Measurements from ENCODE around the gene DSTN.

Gene DSTN

DNA sequence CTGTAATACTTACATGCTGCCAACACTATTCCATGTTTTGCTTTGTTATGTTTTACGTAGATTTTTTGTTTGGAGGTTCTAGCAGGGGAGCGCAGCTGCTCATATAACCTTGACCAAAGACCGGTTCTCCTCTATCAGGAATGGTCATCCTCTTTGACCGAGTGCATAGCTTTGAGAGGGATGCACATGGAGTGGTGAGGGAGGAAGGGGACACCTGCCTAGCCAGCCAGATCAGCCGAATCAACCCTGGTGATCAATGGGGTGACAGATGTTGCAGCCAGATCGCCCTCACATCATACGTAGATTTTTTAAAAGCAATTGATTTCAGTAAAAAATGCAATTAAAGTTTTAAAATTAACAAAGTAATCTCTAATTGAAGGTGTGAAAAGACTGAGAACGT, 6.3 kb downstream of the DSTN start:
- in situ Hi-C loops (cut with MboI; ENCODE audit: low sequenced_read_pairs), result no loop called here

DNA sequence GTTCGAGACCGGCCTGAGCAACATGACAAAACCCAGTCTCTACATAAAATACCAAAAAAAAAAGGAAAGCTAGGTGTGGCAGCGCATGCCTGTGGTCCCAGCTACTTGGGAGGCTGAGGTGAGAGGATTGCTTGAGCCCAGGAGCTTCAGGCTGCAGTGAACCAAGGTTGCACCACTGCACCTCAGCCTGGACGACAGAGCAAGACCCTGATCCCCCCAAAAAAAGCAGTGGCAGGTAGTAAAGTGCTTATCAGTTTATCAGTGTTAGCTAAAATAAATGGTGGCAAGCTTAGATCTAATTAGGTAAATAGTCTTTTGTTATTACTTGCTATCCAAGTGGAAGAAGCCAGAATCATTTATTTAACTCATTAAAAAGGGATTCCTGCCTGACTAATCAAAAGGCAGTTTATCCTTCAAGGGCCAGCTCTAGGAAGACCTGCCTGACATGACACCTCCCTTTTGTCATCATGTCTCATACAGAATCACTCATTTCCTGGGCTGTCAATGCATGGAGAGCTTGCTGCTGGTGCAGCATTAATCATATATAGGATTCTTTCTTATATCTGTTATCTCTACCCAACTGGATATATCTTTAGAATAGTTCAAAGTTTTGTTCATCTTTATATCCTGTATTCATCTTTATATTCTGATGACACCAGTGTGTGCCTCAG, 9.6 kb downstream of the DSTN start:
- in situ Hi-C loops (cut with MboI; ENCODE audit: low sequenced_read_pairs), result no loop called here

- in situ Hi-C loops (cut with MboI; ENCODE audit: low sequenced_read_pairs), result no loop called here
These were observed 11.0 kb downstream of the DSTN start for GRCh38 chr20:17580895-17581294.

DNA sequence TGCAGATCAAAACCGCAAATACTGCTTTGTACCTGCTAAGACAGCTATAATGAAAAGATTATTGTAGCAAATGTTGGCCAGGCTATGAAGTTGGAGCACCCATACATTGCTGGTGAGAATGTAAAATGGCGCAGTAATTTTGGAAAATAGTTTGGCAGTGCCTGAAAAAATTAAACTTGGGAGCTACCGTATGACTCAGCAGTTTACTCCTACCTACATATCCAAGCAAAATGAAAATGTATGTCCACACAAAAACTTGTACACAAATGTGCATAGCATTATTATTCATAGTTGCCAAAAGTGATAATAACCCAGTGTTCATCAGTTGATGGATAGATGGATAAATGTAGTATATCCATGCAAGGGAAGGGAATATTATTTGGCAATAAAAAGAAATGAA, 13.3 kb downstream of the DSTN start:
- in situ Hi-C loops (cut with MboI; ENCODE audit: low sequenced_read_pairs), result no loop called here

DNA sequence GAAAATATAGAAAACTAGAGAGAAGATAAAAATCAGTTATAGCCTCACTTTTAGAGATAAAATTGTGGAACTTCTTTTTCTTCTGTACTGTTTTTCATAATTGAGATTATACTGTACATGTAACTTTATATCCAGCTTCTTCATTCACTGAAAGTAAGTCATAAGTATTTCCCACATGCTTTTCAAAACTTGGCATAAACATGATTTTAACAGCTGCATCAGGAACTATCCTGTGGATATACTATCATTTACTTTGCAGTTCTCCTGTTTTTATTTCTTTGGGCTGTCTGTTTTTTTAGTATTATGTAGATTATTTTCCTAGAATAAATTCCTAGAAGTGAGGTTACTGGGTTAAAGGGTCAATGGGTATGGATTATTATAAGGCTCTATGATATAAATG, 14.8 kb downstream of the DSTN start:
- in situ Hi-C loops (cut with MboI; ENCODE audit: low sequenced_read_pairs), result no loop called here

DNA sequence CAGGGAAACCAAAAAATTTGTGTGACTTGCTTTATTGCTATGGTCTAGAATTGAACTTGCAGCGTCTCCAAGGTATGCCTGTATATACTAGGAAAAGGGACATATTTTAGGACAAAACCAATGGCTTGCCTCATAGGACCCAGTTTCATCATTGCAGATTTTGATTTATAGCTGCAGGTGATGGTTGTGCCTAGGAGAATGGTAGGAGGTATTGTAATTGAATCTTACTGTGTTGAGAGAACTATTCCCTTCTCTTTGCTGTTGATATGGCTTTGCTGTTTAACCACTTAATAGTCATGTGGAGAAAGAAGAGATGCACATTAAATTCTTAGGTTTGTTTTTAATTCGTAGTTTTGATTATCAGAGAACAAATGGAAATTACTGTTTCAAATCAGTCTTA, 16.4 kb downstream of the DSTN start:
- in situ Hi-C loops (cut with MboI; ENCODE audit: low sequenced_read_pairs), result no loop called here

DNA sequence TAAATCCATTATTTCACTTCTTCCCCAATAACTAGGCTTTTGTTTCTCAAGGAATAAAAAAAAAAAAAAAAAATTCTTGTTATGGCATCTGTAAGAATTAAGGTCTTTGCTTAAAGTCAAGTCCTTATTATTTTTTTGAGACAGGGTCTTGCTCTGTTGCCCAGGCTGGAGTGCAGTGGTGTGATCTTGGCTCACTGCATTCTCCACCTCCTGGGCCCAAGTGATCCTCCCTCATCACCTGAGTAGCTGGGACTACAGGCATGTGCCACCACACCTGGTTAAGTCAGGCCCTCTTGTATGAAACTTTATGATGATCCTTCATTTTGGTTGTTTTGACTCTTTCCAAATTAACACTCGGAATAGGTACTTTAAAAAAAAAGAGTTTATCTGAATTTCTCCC, 17.3 kb downstream of the DSTN start:
- in situ Hi-C loops (cut with MboI; ENCODE audit: low sequenced_read_pairs), result no loop called here

- in situ Hi-C loops (cut with MboI; ENCODE audit: low sequenced_read_pairs), result no loop called here
These were observed 17.9 kb downstream of the DSTN start for GRCh38 chr20:17587824-17588223.

- in situ Hi-C loops (cut with MboI; ENCODE audit: low sequenced_read_pairs), result no loop called here
These were observed 19.4 kb downstream of the DSTN start for GRCh38 chr20:17589161-17589834.

GRCh38 chr20:17590245-17590644, 20.4 kb downstream of the DSTN start:
- in situ Hi-C loops (cut with MboI; ENCODE audit: low sequenced_read_pairs), result no loop called here

DNA sequence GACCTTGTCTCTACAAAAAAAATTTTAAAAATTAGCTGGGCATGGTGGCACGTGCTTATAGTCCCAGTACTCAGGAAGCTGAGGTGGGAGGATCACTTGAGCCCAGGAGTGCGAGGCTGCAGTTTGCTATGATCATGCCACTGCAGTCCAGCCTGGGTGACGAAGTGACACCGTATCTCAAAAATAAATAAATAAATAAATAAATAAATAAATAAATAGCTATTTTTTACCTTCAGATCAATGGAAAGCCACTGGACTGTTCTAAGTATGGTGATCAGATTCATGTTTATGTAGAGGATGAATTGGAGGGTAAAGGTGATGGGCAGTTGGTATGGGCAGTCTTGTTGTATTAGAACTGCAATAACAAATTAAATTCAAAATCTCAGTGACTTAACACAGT, 24.0 kb downstream of the DSTN start:
- in situ Hi-C loops (cut with MboI; ENCODE audit: low sequenced_read_pairs), result no loop called here

GRCh38 chr20:17594443-17594842, 24.6 kb downstream of the DSTN start:
- in situ Hi-C loops (cut with MboI; ENCODE audit: low sequenced_read_pairs), result no loop called here

GRCh38 chr20:17595856-17596255, 26.0 kb downstream of the DSTN start:
- in situ Hi-C loops (cut with MboI; ENCODE audit: low sequenced_read_pairs), result no loop called here

DNA sequence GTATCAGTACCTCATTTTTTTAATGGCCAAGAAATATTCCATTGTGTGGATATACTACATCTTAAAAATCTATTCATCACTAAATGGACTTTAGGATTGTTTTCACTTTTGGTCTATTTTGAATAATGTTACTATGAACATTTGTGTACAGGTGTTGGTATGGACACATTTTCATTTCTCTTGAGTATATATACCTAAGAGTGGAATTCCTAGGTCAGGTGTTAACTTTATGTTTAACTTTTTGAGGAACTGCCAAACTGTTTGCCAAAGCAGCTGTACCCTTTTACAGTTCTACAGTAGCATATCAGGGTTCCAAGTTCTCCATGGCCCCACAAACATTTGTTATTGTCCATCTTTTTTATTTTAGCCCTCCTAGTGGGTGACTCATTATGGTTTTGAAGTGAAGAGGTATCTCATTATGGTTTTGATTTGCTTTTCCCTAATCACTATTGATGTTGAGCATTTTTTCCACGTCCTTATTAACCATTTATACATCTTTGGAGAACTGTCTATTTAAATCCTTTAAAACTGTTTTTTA, 28.2 kb downstream of the DSTN start:
- in situ Hi-C loops (cut with MboI; ENCODE audit: low sequenced_read_pairs), result no loop called here

DNA sequence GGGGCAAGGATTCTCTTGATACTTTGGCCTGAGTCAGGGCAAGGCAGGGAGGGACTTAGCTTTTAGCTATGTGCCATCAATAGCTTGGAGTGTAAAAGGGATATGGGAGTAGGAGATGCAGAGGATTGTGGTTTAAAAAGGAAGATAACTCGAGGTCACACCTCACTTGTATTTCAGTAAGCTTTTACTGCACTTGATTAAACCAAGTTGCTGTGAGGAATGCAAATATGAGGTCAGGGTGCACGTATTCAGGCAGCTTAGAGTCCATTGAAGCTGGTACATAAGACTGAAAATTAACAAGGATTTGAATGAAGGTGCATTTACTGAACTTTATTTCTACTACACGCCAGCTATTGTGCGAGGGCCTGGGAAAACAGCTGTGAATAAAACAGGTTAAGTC, 32.1 kb downstream of the DSTN start:
- in situ Hi-C loops (cut with MboI; ENCODE audit: low sequenced_read_pairs), result no loop called here

DNA sequence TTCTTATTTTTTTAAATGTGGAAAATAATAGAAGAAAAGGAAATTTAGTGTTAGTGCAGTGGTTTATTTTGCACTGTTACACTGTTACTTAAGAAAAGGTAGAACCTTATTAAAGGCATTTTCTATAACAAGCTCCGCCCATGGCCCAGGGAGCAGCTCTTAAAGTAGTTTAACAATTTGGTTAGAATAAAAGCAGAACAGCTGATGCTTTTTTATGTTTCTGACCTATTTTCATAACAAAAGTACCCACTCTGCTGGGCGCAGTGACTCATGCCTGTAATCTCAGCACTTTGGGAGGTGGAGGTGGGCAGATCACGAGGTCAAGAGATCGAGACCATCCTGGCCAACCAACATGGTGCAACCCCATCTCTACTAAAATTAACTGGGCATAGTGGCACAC, 32.6 kb downstream of the DSTN start:
- in situ Hi-C loops (cut with MboI; ENCODE audit: low sequenced_read_pairs), result no loop called here

- in situ Hi-C loops (cut with MboI; ENCODE audit: low sequenced_read_pairs), result no loop called here
These were observed 35.3 kb downstream of the DSTN start for GRCh38 chr20:17605131-17605660.

- in situ Hi-C loops (cut with MboI; ENCODE audit: low sequenced_read_pairs), result no loop called here
These were observed 36.1 kb downstream of the DSTN start for GRCh38 chr20:17606001-17606400.

- in situ Hi-C loops (cut with MboI; ENCODE audit: low sequenced_read_pairs), result no loop called here
These were observed 39.0 kb downstream of the DSTN start for GRCh38 chr20:17608701-17609497.

- in situ Hi-C loops (cut with MboI; ENCODE audit: low sequenced_read_pairs), result no loop called here
These were observed 40.0 kb downstream of the DSTN start for GRCh38 chr20:17609811-17610377.

All from HL-60/S4 treated with phorbol 12-myristate 13-acetate at 8.2 ng/mL for 4 days and 3 days (cell line).